T-cell (primary cell): ENCODE measurements around the gene MRPL51. TPM values are rescaled to one million over a fixed set of nuclear protein-coding genes. Genes with fewer than 3 reads are reported as not detected.
A peak's percentile ranks its signal among the peaks of the same experiment; 100 is the strongest.

Experiments
- ATAC-seq, 4 experiments: fragments of 200-7000 bp in 3 of 4; fragments of 150-1000 bp in 1 of 4; cut with Tn5 transposase; replicated peaks in 1 of 4; 1 replicate in 3 of 4; 2 replicates in 1 of 4; pipeline ENCODE4 v1.10.0; 2021; ENCODE audit warnings: moderate library complexity in 3 of 4, mild to moderate bottlenecking in 2 of 4, moderate number of reproducible peaks in 1 of 4
- CTCF ChIA-PET, 2 donors: fragments of 300-600 bp; sonication (Branson Sonifier 250); formaldehyde crosslinking; loops; one replicate each; lab custom pipeline; 2022; ENCODE audit warnings: antibody characterized with exemption in 2 of 2; lab: Charles Lee
- POLR2A ChIA-PET, 2 donors: fragments of 300-600 bp; sonication (Branson Sonifier 250); formaldehyde crosslinking; loops; one replicate each; lab custom pipeline; 2022; ENCODE audit warnings: antibody characterized with exemption in 2 of 2; lab: Charles Lee
- DNase-seq, 35 experiments: peaks; one replicate each; pipeline versions ENCODE4 v3.0.0 to v3.0.0-alpha.2; 2013 to 2023
- H3K27ac ChIP-seq: one replicate; pipeline ENCODE4 v1.5.1; 2013; ENCODE audit warnings: low read length
- H3K27me3 ChIP-seq, 2 experiments: replicated peaks in 1 of 2; 1 replicate in 1 of 2; 2 replicates in 1 of 2; pipeline versions ENCODE4 v1.6.1 to v1.7.0; 2013; ENCODE audit warnings: low read length in 1 of 2, mixed read lengths in 1 of 2; ENCODE audit not compliant: control insufficient read depth in 2 of 2, insufficient read depth in 2 of 2; ENCODE audit errors: extremely low read depth in 1 of 2
- H3K36me3 ChIP-seq, 2 donors: 1 replicate in 1 of 2; 2 replicates in 1 of 2; pipeline versions ENCODE4 v1.6.1 to v1.7.0; 2013; ENCODE audit warnings: low read length in 1 of 2; ENCODE audit not compliant: control insufficient read depth in 2 of 2, insufficient read depth in 1 of 2; ENCODE audit errors: extremely low read depth in 1 of 2
- H3K4me1 ChIP-seq, 2 experiments: 1 replicate in 1 of 2; 2 replicates in 1 of 2; pipeline versions ENCODE4 v1.6.1 to v1.7.0; 2013; ENCODE audit warnings: low read length in 2 of 2, mixed read lengths in 1 of 2; ENCODE audit not compliant: insufficient read depth in 2 of 2, control insufficient read depth in 1 of 2; ENCODE audit errors: extremely low read depth in 1 of 2
- H3K4me3 ChIP-seq, 2 donors: 1 replicate in 1 of 2; 2 replicates in 1 of 2; pipeline versions ENCODE4 v1.5.1 to v1.7.0; 2013; ENCODE audit warnings: mild to moderate bottlenecking in 2 of 2, low read length in 1 of 2, moderate library complexity in 1 of 2; ENCODE audit not compliant: control insufficient read depth in 1 of 2; ENCODE audit errors: extremely low read depth in 1 of 2
- H3K9me3 ChIP-seq: 2 replicates; pipeline ENCODE4 v1.7.0; 2013
- H3K27ac Mint-ChIP-seq, 2 donors: one replicate each; pipeline ENCODE4 v1.8.0; 2020 to 2021; ENCODE audit warnings: mild to moderate bottlenecking in 2 of 2, mixed read lengths in 2 of 2
- H3K27me3 Mint-ChIP-seq, 2 donors: one replicate each; pipeline ENCODE4 v1.8.0; 2021 to 2022; ENCODE audit warnings: mixed read lengths in 2 of 2
- H3K36me3 Mint-ChIP-seq: one replicate; pipeline ENCODE4 v1.8.0; 2021; ENCODE audit warnings: mixed read lengths
- H3K4me1 Mint-ChIP-seq, 3 donors: one replicate each; pipeline ENCODE4 v1.8.0; 2020 to 2022; ENCODE audit warnings: mixed read lengths in 3 of 3, mild to moderate bottlenecking in 1 of 3
- H3K4me3 Mint-ChIP-seq, 3 donors: one replicate each; pipeline ENCODE4 v1.8.0; 2020 to 2022; ENCODE audit warnings: mild to moderate bottlenecking in 3 of 3, mixed read lengths in 3 of 3, moderate library complexity in 3 of 3
- H3K9me3 Mint-ChIP-seq, 3 donors: one replicate each; pipeline ENCODE4 v1.8.0; 2020 to 2022; ENCODE audit warnings: mixed read lengths in 3 of 3
- whole genome bisulfite sequencing: methylation state at CpG from one replicate; pipeline ENCODE4 v1.1.5; 2013; ENCODE audit warnings: missing lambda C conversion rate; ENCODE audit not compliant: insufficient coverage; 5-methylcytosine and 5-hydroxymethylcytosine counted together
- total RNA-seq, 35 experiments: library from RNA in 6 of 35; stranded (reverse) in 6 of 35; fragments of 120-200 nt in 1 of 35; gene quantifications; one replicate each; pipeline versions ENCODE4 v1.2.1 to v1.2.4 and lab custom pipeline; 2013 to 2026

Gene MRPL51
- total RNA-seq, 5 donors from 2014 or later (not counting 1 experiment from before 2014, with no cell fraction given), result 34.3 to 86.6 (median 80.3) TPM

DNA sequence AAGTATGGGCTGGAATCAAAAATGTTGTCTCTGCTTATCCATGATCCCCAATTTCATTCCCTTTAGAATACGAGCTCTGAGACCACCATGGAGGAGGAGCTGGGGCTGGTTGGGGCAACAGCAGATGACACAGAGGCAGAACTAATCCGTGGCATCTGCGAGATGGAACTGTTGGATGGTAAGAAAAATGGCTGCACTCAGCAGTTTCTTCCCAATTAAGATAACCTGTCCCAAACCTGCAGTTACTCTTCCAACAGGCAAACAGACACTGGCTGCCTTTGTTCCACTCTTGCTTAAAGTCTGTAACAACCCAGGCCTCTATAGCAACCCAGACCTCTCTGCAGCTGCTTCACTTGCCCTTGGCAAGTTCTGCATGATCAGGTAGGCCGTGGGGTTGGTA, 34.6 kb upstream of the MRPL51 start:
- H3K4me3 Mint-ChIP-seq, result no peak overlapping the region
- Histone ChIP-seq H3K36me3 (peaks cover 34 to 82% of the 10 kb centered on the region in 2 donors), H3K27me3 (no peaks in the 10 kb centered on the region), H3K4me3 (no peak overlapping the region), H3K27ac (no peak overlapping the region), H3K9me3 (no peaks in the 10 kb centered on the region), H3K4me1 (peaks cover 4 to 9% of the 10 kb centered on the region in 2 experiments)
- H3K27ac Mint-ChIP-seq, result no peak overlapping the region
- ATAC-seq, result no peak
- no peak for DNase-seq
- ChIA-PET POLR2A (no interaction called here), CTCF (no interaction called here)
- WGBS, result 83% methylated on average over 1 of the region's 4 CpGs
- H3K36me3 Mint-ChIP-seq, result peaks cover 74% of the 10 kb centered on the region
- no peaks in the 10 kb centered on the region for H3K27me3 Mint-ChIP-seq
- no peaks in the 10 kb centered on the region for H3K9me3 Mint-ChIP-seq
- peaks cover 9 to 13% (median 11%) of the 10 kb centered on the region in 3 donors for H3K4me1 Mint-ChIP-seq

DNA sequence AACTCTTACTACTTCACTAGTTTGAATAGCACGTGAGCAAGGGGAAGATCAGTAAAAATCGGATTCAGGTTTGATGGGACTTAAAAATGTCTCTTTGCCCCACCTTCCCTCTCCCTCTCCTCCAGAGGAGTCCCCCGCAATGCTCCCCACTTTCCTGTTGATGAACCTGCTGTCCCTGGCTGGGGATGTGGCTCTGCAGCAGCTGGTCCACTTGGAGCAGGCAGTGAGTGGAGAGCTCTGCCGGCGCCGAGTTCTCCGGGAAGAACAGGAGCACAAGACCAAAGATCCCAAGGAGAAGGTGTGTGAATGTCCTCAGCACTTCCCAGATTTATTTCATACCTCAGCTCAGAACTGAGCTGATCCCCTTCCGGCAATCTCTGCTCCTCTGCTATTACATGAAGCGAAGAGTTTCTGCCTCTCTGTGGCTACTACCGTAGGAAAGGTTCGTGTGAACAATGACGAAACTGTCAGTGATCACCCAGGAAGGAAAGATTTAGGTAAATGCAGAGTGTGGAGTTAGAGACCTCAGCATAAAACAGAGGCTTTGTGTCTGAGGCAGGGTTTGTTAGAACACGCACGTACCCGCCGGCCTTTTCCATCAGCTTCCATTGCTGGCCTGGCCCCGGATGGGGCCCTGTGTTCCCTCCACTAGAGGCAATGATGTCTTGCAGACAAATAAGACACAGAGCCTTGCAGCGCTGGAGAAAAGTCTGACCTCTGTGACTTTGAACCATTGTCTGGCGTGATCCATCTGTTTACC, 33.9 kb upstream of the MRPL51 start:
- Histone ChIP-seq H3K9me3 (no peaks in the 10 kb centered on the region), H3K27me3 (no peaks in the 10 kb centered on the region), H3K36me3 (peaks cover 34 to 90% of the 10 kb centered on the region in 2 donors), H3K4me3 (no peak overlapping the region), H3K4me1 (peaks cover 0 to 1% of the 10 kb centered on the region in 2 experiments), H3K27ac (no peak overlapping the region)
- ATAC-seq, result no peak
- ChIA-PET CTCF (interaction anchor here in 1 of 2 donors (0.6 kb wide), 1 partner anchor 46 kb away, joined by 3 read pairs; no protein-coding TSS in a partner anchor), POLR2A (interaction anchor here (0.5 kb wide), 2 partner anchors 15 to 484 kb away, joined by 3 to 6 read pairs; no protein-coding TSS in a partner anchor)
- H3K4me1 Mint-ChIP-seq, result peaks cover under 1 to 5% (median 4%) of the 10 kb centered on the region in 3 donors
- H3K27ac Mint-ChIP-seq, result no peak overlapping the region
- WGBS, result 98% methylated on average over 12 of the region's 19 CpGs
- H3K4me3 Mint-ChIP-seq, result no peak overlapping the region
- H3K9me3 Mint-ChIP-seq, result no peaks in the 10 kb centered on the region
- no peaks in the 10 kb centered on the region for H3K27me3 Mint-ChIP-seq
- DNase-seq, result no peak
- H3K36me3 Mint-ChIP-seq, result peaks cover 81% of the 10 kb centered on the region

DNA sequence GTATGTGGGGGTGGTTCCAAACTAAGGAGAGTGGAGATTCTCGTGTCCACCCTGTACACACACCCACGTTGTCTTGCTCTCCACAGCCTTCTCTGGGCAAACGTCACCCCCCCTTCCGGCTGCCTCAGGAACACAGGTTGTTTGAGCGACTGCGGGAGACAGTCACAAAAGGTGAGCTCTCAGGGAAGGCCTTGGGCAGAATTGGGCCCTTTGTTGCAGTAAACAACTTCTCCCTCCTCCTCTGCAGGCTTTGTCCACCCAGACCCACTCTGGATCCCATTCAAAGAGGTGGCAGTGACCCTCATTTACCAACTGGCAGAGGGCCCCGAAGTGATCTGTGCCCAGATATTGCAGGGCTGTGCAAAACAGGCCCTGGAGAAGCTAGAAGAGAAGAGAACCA, 33.1 kb upstream of the MRPL51 start:
- Histone ChIP-seq H3K4me3 (no peak overlapping the region), H3K27me3 (no peaks in the 10 kb centered on the region), H3K4me1 (no peaks in the 10 kb centered on the region), H3K36me3 (peaks cover 34 to 96% of the 10 kb centered on the region in 2 donors), H3K9me3 (no peaks in the 10 kb centered on the region), H3K27ac (no peak overlapping the region)
- Mint-ChIP-seq H3K9me3 (no peaks in the 10 kb centered on the region), H3K27ac (no peak overlapping the region), H3K4me1 (peaks cover 0 to 2% (median 1%) of the 10 kb centered on the region in 3 donors), H3K36me3 (peaks cover 85% of the 10 kb centered on the region), H3K4me3 (no peak overlapping the region), H3K27me3 (no peaks in the 10 kb centered on the region)
- WGBS, result 100% methylated on average over 5 of the region's 7 CpGs
- ATAC-seq (no peak), DNase-seq (no peak)
- POLR2A ChIA-PET, result no interaction called here
- CTCF ChIA-PET, result interaction anchor here in 1 of 2 donors (0.6 kb wide), 1 partner anchor 45 kb away, joined by 3 read pairs; no protein-coding TSS in a partner anchor

DNA sequence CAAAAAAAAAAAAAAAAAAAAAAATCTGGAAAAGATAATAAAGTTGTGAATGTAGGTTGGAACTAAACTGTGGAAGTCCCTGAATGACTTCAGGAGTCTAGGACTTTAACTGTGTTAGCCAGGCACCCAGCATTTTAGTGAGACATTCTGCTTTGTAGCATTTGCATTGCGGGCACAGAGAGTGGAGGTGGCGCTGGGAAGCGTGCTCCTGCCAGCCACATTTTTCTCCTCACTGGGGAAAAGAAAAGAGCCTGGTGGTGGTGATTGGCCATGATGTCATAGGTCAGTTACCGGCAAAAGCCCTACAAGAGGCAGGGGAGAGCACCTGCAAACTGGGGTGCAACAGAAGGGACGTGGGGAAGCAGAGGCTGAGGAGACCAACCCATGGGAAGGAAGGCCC, 31.6 kb upstream of the MRPL51 start:
- Histone ChIP-seq H3K27ac (no peak overlapping the region), H3K27me3 (no peaks in the 10 kb centered on the region), H3K4me3 (no peak overlapping the region), H3K9me3 (no peaks in the 10 kb centered on the region), H3K4me1 (no peaks in the 10 kb centered on the region), H3K36me3 (peaks cover 36 to 95% of the 10 kb centered on the region in 2 donors)
- no peak for DNase-seq
- H3K36me3 Mint-ChIP-seq, result peaks cover 78% of the 10 kb centered on the region
- no peaks in the 10 kb centered on the region for H3K9me3 Mint-ChIP-seq
- CTCF ChIA-PET, result interaction anchor here in 1 of 2 donors (1.1 kb wide), 1 partner anchor 27 kb away, joined by 3 read pairs; no protein-coding TSS in a partner anchor
- no peaks in the 10 kb centered on the region for H3K4me1 Mint-ChIP-seq
- no peak overlapping the region for H3K4me3 Mint-ChIP-seq
- WGBS, result 100% methylated on average over 4 of the region's 5 CpGs
- POLR2A ChIA-PET, result no interaction called here
- no peak overlapping the region for H3K27ac Mint-ChIP-seq
- no peak for ATAC-seq
- no peaks in the 10 kb centered on the region for H3K27me3 Mint-ChIP-seq

DNA sequence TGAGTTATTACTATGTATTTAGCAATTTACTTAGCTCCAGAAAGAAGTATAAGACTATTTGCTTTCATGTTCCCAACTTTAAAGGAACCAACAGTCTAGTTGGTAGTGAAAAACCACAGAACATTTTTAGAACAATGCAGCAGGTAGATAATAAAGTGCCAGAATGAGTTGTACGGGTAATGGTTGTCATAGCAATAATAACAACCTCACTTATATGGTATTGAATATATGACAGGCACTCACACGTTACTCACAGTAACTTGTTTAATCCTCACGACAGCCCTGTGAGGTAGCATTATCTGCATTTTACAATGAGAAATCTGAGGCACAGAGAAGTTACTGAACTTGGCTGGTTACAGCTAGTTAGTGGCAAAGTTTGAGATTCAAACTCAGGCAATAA, 30.6 kb upstream of the MRPL51 start:
- Mint-ChIP-seq H3K27me3 (no peaks in the 10 kb centered on the region), H3K9me3 (no peaks in the 10 kb centered on the region), H3K4me3 (no peak overlapping the region), H3K27ac (peak overlapping the region in 1 of 2 donors; percentile 58), H3K36me3 (peaks cover 74% of the 10 kb centered on the region), H3K4me1 (no peaks in the 10 kb centered on the region)
- peaks cover 30 to 93% of the 10 kb centered on the region in 2 donors for H3K36me3 ChIP-seq
- H3K4me1 ChIP-seq, result no peaks in the 10 kb centered on the region
- no peaks in the 10 kb centered on the region for H3K9me3 ChIP-seq
- no peak overlapping the region for H3K27ac ChIP-seq
- ChIA-PET POLR2A (no interaction called here), CTCF (interaction anchor here (0.7 to 1.1 kb wide), 2 partner anchors 28 to 1400 kb away, joined by 3 read pairs; no protein-coding TSS in a partner anchor)
- H3K4me3 ChIP-seq, result no peak overlapping the region
- H3K27me3 ChIP-seq, result no peaks in the 10 kb centered on the region
- ATAC-seq (no peak), DNase-seq (no peak)
- 80% methylated on average over 1 of the region's 3 CpGs for WGBS

DNA sequence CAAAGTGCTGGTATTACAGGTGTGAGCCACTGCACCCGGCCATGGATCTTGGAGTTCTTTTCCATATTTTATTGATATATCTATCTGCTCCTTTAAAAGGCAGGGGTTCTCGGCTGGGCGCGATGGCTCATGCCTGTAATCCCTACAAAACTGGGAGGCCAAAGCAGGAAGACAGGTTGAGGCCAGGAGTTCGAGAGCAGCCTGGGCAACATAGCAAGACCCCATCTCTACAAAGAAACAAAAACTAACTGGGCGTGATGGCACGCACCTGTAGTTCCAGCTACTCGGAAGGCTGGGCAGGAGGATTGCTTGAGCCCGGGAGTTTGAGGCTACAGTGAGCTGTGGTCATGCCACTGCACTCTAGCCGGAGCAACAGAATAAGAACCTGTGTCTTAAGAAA, 29.1 kb upstream of the MRPL51 start:
- H3K4me3 ChIP-seq, result no peak overlapping the region
- H3K27ac ChIP-seq, result no peak overlapping the region
- Mint-ChIP-seq H3K4me1 (no peaks in the 10 kb centered on the region), H3K9me3 (no peaks in the 10 kb centered on the region), H3K36me3 (peaks cover 66% of the 10 kb centered on the region), H3K27ac (no peak overlapping the region), H3K27me3 (no peaks in the 10 kb centered on the region), H3K4me3 (no peak overlapping the region)
- no peaks in the 10 kb centered on the region for H3K4me1 ChIP-seq
- no peak for DNase-seq
- no peaks in the 10 kb centered on the region for H3K27me3 ChIP-seq
- peaks cover 20 to 86% of the 10 kb centered on the region in 2 donors for H3K36me3 ChIP-seq
- CTCF ChIA-PET, result no interaction called here
- WGBS, result 80% methylated on average over 5 of the region's 10 CpGs
- POLR2A ChIA-PET, result no interaction called here
- H3K9me3 ChIP-seq, result no peaks in the 10 kb centered on the region
- ATAC-seq, result no peak
